Neural cell (in vitro differentiated cells): Measurements from ENCODE around the gene ANP32A.

Experiments used
- EP300 ChIP-seq: fragments of 450-650 bp; conservative IDR thresholded peaks from 2 replicates; pipeline ENCODE4 v1.6.1; 2014; ENCODE audit warnings: antibody characterized with exemption, mild to moderate bottlenecking, moderate library complexity; ENCODE audit not compliant: poor library complexity, severe bottlenecking
- EZH2 ChIP-seq: fragments of 200-600, 300-800 bp; shearing (Covaris generic), sonication (generic); IDR thresholded peaks from 2 replicates; pipeline ENCODE4 v1.6.1; 2014; ENCODE audit warnings: antibody characterized with exemption, low read length, borderline replicate concordance, mild to moderate bottlenecking; ENCODE audit not compliant: insufficient read depth, poor library complexity, severe bottlenecking
- POLR2AphosphoS5 ChIP-seq: IDR thresholded peaks from 2 replicates; pipeline ENCODE4 v1.6.1; 2012
- TF ChIP-seq, protein P1 (sequence below): fragments of 450-650 bp; IDR thresholded peaks from 2 replicates; pipeline ENCODE4 v1.5.1; 2014; ENCODE audit warnings: antibody characterized with exemption, mild to moderate bottlenecking, moderate library complexity; ENCODE audit not compliant: poor library complexity, severe bottlenecking

DNA sequence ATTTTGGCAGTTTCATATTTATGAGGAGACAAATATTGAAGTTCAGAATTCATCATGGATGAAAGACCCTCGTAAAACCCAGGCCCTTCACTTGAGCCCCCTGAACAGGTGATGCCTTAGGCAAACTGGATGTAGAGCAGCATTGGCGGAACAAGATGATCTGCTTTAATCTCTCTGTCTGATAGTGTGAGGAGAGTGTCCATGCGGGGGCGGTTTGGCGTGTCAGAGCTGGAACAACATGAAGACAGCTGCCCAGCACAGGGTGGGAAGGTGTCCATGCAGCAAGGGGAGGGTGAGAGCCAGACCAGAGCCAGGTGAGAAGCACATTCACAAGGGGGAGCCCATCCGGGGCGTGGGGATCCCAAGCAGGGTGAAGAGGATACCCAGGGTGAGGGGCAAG, 31.8 kb upstream of the ANP32A start:
- no peak for TF ChIP-seq EZH2
- TF ChIP-seq EP300: no peak
- TF ChIP-seq, protein P1, sequence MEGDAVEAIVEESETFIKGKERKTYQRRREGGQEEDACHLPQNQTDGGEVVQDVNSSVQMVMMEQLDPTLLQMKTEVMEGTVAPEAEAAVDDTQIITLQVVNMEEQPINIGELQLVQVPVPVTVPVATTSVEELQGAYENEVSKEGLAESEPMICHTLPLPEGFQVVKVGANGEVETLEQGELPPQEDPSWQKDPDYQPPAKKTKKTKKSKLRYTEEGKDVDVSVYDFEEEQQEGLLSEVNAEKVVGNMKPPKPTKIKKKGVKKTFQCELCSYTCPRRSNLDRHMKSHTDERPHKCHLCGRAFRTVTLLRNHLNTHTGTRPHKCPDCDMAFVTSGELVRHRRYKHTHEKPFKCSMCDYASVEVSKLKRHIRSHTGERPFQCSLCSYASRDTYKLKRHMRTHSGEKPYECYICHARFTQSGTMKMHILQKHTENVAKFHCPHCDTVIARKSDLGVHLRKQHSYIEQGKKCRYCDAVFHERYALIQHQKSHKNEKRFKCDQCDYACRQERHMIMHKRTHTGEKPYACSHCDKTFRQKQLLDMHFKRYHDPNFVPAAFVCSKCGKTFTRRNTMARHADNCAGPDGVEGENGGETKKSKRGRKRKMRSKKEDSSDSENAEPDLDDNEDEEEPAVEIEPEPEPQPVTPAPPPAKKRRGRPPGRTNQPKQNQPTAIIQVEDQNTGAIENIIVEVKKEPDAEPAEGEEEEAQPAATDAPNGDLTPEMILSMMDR: no peak
- no peak for TF ChIP-seq POLR2AphosphoS5
